Measurements from ENCODE around the gene GLB1L3.
"Not testable (repeated sequence)": the region's sequence is repeated elsewhere in the genome, so short reads cannot be mapped to it uniquely, and the experiment has no call there.

The GLB1L3 gene

GRCh38 chr11:134252346-134253187 lies 23.6 kb upstream of the GLB1L3 start:
- no peak for DNase-seq

GRCh38 chr11:134253188-134253993 lies 22.8 kb upstream of the GLB1L3 start, which contains the start of the genes ACAD8 and THYN1:
TSS of gene ACAD8 (plus strand) at chr11:134253568. CDS start at chr11:134253601, 33 bp downstream.
TSS of gene THYN1 (minus strand) at chr11:134253352. CDS start at chr11:134252882, 470 bp downstream.
- peak; percentile 92 for DNase-seq

GRCh38 chr11:134254433-134255183 lies 21.6 kb upstream of the GLB1L3 start:
- DNase-seq: no peak

- not testable (repeated sequence) for DNase-seq
Observed at GRCh38 chr11:134255184-134255561, 21.0 kb upstream of the GLB1L3 start.

GRCh38 chr11:134257101-134257500 lies 19.1 kb upstream of the GLB1L3 start:
- no peak for DNase-seq

GRCh38 chr11:134258577-134258976 lies 17.6 kb upstream of the GLB1L3 start:
- DNase-seq: no peak

- no peak for DNase-seq
Observed at GRCh38 chr11:134260503-134260902, 15.7 kb upstream of the GLB1L3 start.

DNA sequence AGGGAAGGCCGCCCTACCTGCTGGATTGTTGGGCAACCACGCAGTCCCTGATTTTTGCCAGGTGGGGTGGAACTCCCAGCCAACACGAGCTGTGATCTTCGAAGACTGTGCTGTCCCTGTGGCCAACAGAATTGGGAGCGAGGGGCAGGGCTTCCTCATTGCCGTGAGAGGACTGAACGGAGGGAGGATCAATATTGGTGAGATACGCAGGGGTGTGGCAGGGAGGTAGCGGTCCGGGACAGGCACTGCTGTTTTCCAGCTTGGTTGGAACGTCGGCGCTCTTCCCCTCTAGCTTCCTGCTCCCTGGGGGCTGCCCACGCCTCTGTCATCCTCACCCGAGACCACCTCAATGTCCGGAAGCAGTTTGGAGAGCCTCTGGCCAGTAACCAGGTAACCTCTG lies 15.2 kb upstream of the GLB1L3 start:
- no peak for DNase-seq

DNA sequence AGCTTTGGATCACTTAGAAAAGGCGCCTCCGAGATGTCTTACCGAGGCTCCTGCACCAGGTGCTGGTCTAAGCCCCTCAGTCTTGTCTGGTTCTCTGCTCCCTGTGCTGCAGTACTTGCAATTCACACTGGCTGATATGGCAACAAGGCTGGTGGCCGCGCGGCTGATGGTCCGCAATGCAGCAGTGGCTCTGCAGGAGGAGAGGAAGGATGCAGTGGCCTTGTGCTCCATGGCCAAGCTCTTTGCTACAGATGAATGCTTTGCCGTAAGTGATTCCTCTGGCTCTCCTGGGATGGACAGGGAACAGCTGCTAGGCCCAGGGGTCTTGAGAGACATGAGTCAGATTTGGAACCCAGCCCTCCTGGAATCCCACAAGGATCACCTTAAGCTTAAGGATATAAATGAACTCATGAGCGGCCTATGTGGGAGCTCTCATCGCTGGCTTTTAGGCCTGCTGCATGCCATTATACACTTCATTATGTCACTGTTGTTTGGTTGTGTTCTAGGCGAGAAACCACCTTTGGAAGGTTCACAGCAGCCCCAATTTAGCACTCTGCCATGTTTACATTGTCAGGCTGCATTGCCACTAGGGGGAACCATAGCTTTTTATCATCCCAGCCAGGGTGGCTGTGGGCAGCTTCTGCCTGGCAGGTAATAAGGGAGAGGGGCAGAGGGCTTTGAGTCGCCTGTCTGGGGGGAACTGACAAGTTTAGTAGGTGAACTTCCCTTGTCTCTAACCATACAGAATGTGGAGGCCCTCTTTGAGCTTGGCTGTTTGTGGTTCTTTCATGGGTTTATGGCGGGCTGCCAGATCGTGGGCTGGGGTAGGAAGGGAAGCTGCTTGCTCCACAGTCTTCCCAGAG lies 14.3 kb upstream of the GLB1L3 start:
- peak; percentile 23 for DNase-seq

GRCh38 chr11:134264966-134265764 lies 11.0 kb upstream of the GLB1L3 start:
- DNase-seq: no peak

GRCh38 chr11:134266440-134266839 lies 9.7 kb upstream of the GLB1L3 start:
- no peak for DNase-seq

GRCh38 chr11:134266841-134267251 lies 9.3 kb upstream of the GLB1L3 start:
- DNase-seq: no peak

DNA sequence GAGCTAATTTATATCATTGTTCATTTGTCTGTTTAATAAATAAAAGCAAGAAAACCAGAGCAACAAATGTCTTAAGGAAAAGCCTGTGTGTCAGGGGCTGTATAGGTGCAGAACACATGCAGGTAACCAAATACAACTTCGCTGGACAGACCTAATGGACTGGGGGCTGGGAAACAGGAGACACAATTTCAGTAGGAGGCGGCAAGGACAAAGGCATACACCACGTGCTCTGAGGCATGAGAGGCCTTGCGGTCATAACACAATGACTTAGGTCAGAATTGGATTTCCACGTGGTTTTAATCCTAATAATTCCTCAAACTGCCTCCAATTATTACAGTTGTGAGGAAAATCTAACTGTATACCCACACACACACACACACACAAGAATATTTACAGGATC lies 8.7 kb upstream of the GLB1L3 start:
- no peak for DNase-seq

DNA sequence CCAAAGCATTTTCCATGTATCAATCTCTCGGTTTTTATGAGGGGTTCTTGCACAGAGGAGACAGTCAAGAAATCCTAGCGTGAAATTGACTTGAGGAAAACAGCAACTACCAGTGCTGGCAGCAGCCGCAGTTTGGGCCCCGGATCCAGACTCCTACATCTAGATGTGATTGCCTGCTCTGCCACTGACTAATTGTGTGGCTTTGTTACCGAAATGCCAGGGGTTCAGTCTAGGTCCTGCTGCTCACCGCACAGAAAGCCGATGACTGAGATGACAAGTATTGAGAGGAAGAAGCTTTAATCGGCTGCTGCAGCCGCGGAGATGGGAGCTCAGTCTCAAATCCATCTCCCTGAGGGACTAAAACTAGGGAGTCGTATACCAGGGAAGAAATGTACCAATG lies 8.2 kb upstream of the GLB1L3 start:
- no peak for DNase-seq

- no peak for DNase-seq
Observed at GRCh38 chr11:134270250-134270714, 5.9 kb upstream of the GLB1L3 start.

- no peak for DNase-seq
Observed at GRCh38 chr11:134271978-134272377, 4.2 kb upstream of the GLB1L3 start.

DNA sequence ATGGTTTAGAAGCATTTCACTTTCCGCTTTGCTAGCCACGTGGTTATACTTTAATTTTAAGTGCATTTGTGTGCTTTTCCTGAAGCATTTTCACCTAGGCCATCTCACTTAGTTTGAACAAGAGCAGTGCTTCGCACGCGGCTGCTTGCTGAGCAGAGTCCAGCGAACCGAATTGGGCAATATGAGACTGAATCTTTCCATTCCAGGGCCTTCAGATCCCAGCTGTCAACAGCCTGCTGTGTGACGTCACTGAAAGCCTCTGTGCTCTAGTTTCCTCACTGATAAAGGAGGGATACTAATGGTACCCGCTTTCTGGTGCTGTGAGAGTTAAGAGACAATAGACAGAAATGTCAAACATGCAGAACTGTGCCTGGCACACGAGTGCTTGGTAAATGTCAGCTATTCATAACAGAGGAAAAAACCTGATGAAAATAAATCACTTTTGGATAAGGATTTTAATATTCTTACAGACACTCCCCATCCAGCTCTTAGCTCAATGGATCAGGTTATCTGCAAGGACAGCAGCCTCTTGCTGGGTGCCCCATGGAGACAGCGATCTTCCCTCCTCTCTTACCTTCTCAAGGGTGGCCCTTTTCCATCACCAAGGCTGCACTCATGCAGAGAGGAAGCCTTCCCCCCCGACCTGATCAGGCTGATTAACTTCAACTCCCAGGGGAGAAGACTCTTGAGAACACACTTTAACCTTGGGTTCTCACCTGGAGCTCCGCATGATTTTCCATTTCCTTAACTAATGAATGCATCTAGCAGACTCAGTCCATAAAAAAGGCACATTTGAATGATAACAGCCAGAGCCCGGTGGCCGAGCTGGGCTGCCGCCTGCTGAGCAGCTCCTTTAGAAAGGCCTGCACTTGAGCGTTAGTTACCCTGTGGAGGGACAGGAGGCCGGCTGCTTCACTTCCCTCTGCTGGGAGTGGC lies 3.5 kb upstream of the GLB1L3 start:
- DNase-seq: no peak

DNA sequence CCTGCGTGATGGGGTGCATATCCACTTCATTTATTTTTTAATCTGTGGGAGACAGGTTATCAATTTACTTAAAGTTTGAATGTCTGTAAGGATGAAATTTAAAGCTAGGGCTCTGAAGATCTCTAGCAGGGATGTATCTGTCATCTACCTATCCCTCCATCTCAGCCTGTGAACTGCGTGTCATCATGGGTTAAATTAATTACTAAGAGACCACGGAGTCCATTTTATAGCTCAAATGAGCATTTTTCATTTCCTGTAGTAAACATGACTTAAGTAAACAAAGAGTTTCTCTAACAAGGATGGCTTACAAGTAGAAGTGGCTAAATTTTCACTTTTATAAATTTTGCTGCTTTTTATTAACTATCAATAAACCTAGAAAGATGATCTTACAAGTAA lies 2.9 kb upstream of the GLB1L3 start:
- no peak for DNase-seq

GRCh38 chr11:134275188-134275533 lies 1.0 kb upstream of the GLB1L3 start:
- DNase-seq: no peak
